Mesothelial cell of epicardium (in vitro differentiated cells): ENCODE results near the gene SYTL3. TPM values are rescaled to one million over a fixed set of nuclear protein-coding genes. Genes with fewer than 3 reads are reported as not detected.

Source experiments
- DNase-seq, 2 experiments: peaks; one replicate each; pipeline ENCODE4 v3.0.0; 2021; ENCODE audit warnings: low spot score in 2 of 2; ENCODE audit not compliant: unreplicated experiment in 2 of 2
- H3K27ac Mint-ChIP-seq: 2 replicates; pipeline ENCODE4 v1.8.0; 2021; ENCODE audit warnings: mixed read lengths
- H3K27me3 Mint-ChIP-seq: 2 replicates; pipeline ENCODE4 v1.8.0; 2021; ENCODE audit warnings: low read depth, mixed read lengths
- H3K36me3 Mint-ChIP-seq: 2 replicates; pipeline ENCODE4 v1.8.0; 2021; ENCODE audit warnings: mixed read lengths
- H3K4me1 Mint-ChIP-seq: 2 replicates; pipeline ENCODE4 v1.8.0; 2021; ENCODE audit warnings: mixed read lengths
- H3K4me3 Mint-ChIP-seq: 2 replicates; pipeline ENCODE4 v1.8.0; 2021; ENCODE audit warnings: mild to moderate bottlenecking, moderate library complexity, mixed read lengths
- H3K9me3 Mint-ChIP-seq: 2 replicates; pipeline ENCODE4 v1.8.0; 2021; ENCODE audit warnings: mixed read lengths
- CTCF ChIP-seq: fragments of 200-600 bp; sonication (generic); IDR thresholded peaks from one replicate; pipeline ENCODE4 v1.5.0; 2021; ENCODE audit warnings: antibody characterized with exemption; ENCODE audit not compliant: unreplicated experiment
- total RNA-seq: library from RNA; stranded (reverse); gene quantifications from 3 replicates; pipeline ENCODE4 v1.2.1, GENCODE V29; 2021

Gene SYTL3
- total RNA-seq, 1 donor from 2014 or later, result 6.1 TPM

GRCh38 chr6:158753811-158754210 lies 104.0 kb downstream of the SYTL3 start:
- H3K4me1 Mint-ChIP-seq, result peaks cover 49% of the 10 kb centered on the region
- H3K9me3 Mint-ChIP-seq, result no peaks in the 10 kb centered on the region
- no peak overlapping the region for H3K4me3 Mint-ChIP-seq
- no peaks in the 10 kb centered on the region for H3K36me3 Mint-ChIP-seq
- no peak for TF ChIP-seq CTCF
- no peak overlapping the region for H3K27ac Mint-ChIP-seq
- no peak for DNase-seq
- H3K27me3 Mint-ChIP-seq, result no peaks in the 10 kb centered on the region

GRCh38 chr6:158754738-158755137 lies 104.9 kb downstream of the SYTL3 start:
- peaks cover 51% of the 10 kb centered on the region for H3K4me1 Mint-ChIP-seq
- no peak overlapping the region for H3K27ac Mint-ChIP-seq
- H3K9me3 Mint-ChIP-seq, result no peaks in the 10 kb centered on the region
- TF ChIP-seq CTCF, result no peak
- no peaks in the 10 kb centered on the region for H3K27me3 Mint-ChIP-seq
- no peak overlapping the region for H3K4me3 Mint-ChIP-seq
- no peaks in the 10 kb centered on the region for H3K36me3 Mint-ChIP-seq
- DNase-seq, result no peak

- H3K27ac Mint-ChIP-seq, result no peak overlapping the region
- H3K4me3 Mint-ChIP-seq, result no peak overlapping the region
- no peaks in the 10 kb centered on the region for H3K36me3 Mint-ChIP-seq
- H3K9me3 Mint-ChIP-seq, result no peaks in the 10 kb centered on the region
- no peaks in the 10 kb centered on the region for H3K27me3 Mint-ChIP-seq
- peaks cover 50% of the 10 kb centered on the region for H3K4me1 Mint-ChIP-seq
- TF ChIP-seq CTCF, result no peak
- no peak for DNase-seq
Observed at GRCh38 chr6:158755636-158756035, 105.8 kb downstream of the SYTL3 start.

GRCh38 chr6:158756126-158756525 lies 106.3 kb downstream of the SYTL3 start:
- no peak for TF ChIP-seq CTCF
- no peak overlapping the region for H3K27ac Mint-ChIP-seq
- H3K4me3 Mint-ChIP-seq, result no peak overlapping the region
- H3K27me3 Mint-ChIP-seq, result no peaks in the 10 kb centered on the region
- DNase-seq, result no peak
- peaks cover 48% of the 10 kb centered on the region for H3K4me1 Mint-ChIP-seq
- H3K36me3 Mint-ChIP-seq, result no peaks in the 10 kb centered on the region
- no peaks in the 10 kb centered on the region for H3K9me3 Mint-ChIP-seq

GRCh38 chr6:158756977-158757752 lies 107.3 kb downstream of the SYTL3 start:
- H3K9me3 Mint-ChIP-seq, result no peaks in the 10 kb centered on the region

More at GRCh38 chr6:158756977-158757752, 107.3 kb downstream of the SYTL3 start:
- Mint-ChIP-seq H3K4me3 (no peak overlapping the region), H3K27ac (peak overlapping the region; percentile 34), H3K27me3 (no peaks in the 10 kb centered on the region), H3K4me1 (peaks cover 42% of the 10 kb centered on the region), H3K36me3 (peaks cover 3% of the 10 kb centered on the region)
- no peak for TF ChIP-seq CTCF
- no peak for DNase-seq
